OCI-M1 (cell line): ENCODE data around the gene PLTP.
"Not testable (repeated sequence)": the region's sequence is repeated elsewhere in the genome, so short reads cannot be mapped to it uniquely, and the experiment has no call there.

ENCODE experiments used
- DNase-seq: peaks from one replicate; lab custom pipeline; 2025; lab: John Stamatoyannopoulos, UW

The PLTP gene

GRCh38 chr20:45911486-45912343 lies at the start of gene PLTP:
PLTP (minus strand) TSS chr20:45912155; CDS start chr20:45911452, 703 bp downstream.
- DNase-seq = peak; percentile 64

DNA sequence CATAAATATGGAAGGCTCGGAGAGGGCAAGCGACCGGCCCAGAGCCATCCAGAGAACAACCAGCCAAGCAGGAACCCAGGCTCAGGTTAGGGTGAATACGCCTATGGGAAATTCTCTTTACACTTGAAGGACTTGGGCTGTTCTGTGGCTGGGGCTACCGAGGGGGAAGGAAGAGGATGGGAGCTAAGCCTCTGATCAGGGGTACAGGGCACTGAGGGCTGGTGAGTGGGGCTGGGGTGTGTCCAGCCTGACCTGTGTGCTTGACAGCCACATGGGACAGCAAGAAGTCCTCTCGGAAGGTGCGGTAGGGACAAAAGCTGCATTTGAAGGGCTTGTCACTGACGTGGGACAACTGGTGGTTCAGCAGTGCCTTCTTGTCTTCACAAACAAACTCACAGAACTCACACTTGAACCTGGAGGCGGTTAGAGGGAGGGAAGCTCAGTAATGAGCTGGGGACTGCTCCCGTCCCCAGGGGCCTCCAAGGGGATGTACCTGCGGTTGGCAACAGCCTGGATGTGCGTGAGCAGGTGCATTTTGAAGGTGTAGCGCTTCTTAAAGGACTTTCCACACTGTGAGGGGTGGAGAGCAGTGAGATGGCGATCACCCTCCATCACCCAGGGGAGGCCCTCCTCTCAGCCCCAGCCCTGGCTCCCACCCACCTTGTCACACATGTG lies 48.1 kb upstream of the PLTP start:
- no peak for DNase-seq

DNA sequence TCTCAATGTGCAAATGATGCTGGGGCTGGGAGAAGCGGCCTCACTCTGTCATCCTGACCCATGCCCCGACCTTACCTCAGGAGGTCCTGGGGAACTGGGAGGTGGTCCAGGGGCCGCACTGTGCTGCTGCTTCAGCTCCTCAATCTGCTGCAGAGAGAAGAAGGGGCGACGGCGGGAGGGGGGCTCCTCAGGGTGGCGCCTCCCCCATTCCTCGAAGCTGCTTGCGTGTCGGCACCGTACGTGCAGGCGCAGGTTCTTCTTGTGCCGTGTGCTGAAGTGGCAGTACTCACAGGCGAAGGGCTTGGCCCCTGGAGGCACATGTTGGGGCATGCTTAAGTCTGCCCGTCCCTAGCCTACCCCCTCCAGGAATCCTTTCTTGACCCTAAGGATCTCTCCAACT lies 47.2 kb upstream of the PLTP start:
- no peak for DNase-seq

GRCh38 chr20:45958593-45958992 lies 46.6 kb upstream of the PLTP start:
- DNase-seq = no peak

DNA sequence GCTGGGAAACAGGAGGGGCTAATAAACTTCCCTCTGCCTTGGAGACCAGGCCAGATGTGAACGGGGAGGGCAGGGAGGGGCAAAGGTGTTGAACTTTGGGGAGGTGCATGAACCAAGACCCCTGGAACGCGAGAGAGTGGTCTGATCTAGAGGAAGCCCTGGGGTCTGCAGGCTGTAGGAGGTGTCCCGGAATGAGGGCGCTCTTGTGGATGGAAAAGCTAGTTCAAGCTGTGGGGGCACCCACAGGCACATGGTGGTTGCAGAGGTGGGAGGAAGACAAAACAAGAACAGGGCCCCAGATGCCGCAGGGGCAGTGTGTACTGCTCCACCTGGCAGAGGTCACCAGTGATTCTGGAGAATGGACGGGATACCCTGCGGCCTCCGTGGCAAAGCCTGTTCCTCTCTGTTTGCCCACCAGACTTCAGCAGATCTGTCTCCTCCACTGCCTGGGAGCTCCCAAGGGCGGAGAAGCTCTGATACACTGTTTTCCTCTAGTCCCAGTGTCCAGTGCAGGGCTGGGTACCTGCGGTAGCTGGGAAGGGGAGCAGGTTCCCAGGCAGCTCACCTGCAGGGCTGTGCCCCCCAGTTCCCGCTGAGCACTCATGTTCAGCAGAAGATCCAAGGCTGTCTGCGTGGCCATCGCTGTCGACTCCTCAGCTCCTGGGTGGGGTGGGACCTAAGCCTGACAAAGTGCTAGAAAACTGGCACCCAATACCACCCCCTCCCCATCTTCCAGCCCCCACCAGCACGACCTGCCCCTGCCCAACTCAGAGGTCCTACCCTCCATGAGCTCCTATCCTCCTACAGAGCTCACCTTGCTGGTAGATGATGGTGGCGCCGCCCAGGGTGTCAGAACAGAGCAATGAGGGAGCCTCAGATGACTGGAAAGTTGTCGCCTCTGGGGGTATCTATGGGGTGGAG lies 45.3 kb upstream of the PLTP start:
- DNase-seq = no peak

DNA sequence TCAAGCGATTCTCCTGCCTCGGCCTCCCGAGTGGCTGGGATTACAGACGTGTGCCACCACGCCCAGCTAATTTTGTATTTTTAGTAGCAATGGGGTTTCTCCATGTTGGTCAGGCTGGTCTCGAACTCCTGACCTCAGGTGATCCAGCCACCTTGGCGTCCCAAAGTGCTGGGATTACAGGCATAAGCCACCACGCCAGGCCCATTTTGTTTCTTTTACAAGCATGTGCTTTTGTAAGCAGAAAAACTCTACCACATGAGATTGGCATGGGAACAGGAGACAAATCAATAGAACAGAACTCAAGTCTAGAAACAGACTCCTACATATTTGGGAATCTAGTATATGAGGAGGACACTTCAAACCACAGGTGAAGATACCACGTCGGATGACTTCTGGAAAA lies 44.4 kb upstream of the PLTP start:
- DNase-seq = not testable (repeated sequence)

GRCh38 chr20:45953672-45954071 lies 41.7 kb upstream of the PLTP start:
- DNase-seq = no peak

DNA sequence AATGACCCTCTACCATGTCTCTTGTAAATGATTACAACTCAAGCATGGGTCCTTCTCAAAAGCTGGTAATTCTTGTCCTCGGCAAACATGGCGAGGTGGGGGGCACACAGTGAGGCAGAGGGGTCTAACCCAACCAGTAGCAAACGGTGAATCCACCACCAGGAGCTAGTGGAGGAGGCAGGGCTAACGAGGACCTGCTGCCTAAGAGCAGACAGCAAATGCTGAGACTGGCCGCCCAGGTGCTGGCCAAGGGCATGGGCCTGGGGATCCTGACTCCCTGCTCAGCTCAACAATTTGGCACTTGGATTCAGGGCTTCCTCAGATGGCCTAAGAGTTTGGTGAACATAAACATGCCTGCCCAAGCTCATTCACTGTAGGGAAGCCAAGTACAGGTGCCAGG lies 40.9 kb upstream of the PLTP start:
- no peak for DNase-seq

- no peak for DNase-seq
These were observed 40.2 kb upstream of the PLTP start for GRCh38 chr20:45951925-45952834.

DNA sequence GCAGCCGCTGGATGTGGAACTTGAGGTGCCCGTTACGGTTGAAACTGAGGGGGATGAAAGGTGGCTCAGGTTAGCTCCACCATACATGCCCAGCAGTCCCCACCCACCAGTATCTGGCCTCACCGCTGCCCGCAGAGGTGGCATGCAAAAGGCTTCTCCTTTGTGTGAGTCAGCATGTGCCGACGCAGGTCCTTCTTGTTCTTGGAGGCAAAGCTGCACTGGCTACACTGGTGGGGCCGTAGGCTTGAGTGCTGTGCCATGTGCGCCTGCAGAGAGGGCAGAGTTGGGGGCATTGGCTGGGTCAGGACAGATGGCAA lies 38.3 kb upstream of the PLTP start:
- DNase-seq = no peak

DNA sequence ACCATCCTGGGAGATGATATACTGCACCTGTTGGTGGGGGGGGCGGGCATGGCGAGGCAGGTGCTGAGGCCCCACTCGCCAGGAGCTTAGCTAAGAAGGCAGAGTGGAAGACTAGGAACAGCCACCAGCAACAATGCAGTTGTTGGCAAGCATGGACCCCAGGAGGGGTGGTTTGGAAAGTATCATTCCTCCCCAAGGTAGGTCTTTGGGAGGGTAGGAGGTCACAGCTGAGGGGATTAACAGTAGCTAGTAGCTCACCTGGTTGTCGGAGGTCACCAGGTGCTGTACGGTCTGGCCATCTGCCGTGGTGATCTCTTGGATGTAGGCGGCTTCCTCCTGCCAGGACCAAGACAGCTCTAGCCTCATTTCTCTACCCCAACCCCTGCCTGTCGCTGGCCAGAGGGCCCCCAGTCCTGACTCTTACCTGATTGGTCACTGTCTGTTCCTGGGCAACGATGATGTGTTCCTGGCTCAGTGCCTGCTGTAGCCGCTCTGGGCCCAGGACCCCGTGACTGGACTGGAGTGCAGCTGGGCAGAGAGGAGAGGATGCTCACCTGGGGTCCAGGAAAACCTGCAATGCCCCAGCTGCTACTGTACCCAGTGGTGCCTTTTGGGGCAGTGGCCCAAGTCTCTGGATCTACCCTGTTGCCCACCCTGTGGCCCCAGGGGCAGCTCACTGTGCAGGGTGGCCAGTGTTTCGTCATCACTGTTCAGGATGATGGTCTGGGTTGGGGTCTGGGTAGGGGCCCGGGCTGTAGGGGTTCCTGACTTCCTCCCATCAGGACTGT lies 37.8 kb upstream of the PLTP start:
- DNase-seq = no peak

- DNase-seq = no peak
These were observed 37.0 kb upstream of the PLTP start for GRCh38 chr20:45948742-45949541.

- no peak for DNase-seq
These were observed 36.3 kb upstream of the PLTP start for GRCh38 chr20:45948261-45948733.

GRCh38 chr20:45947110-45947866 lies 35.3 kb upstream of the PLTP start:
- no peak for DNase-seq

DNA sequence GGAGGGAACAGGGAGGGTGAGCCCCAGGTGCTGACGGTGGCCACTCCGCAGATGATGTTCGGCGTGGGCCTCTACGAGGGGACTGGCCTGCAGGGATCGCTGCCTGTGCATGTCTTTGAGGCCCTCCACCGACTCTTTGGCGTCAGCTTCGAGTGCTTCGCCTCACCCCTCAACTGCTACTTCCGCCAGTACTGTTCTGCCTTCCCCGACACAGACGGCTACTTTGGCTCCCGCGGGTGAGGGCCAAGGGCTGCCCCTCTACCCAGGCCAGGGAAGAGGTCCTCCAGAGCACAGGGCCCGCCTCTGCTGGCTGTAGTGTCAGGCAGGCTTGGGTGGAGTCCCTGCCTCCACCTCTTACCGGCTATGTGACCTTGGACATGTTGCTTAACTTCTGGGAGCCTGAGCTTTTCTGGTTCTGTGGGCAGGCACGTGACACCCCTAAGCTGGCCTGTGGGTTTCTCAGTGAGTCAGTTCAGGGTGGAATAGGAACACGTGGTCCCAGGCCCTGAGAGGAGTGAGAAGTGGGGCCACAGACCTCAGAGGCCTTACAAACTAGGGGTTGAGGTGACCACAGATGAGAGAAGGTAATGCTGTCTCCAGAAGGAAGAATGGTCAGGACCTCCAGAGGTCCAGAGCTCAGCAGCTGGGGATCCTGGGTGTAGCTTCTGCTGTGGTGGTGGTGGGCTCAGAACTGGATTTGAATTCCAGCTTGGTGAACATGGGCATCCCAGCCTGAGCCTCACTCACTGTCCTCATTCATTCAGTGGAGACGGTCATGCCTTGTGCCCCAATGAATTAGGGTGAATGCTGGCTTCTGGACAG lies 34.4 kb upstream of the PLTP start:
- DNase-seq = peak; percentile 85

- no peak for DNase-seq
These were observed 33.8 kb upstream of the PLTP start for GRCh38 chr20:45945678-45946148.

- no peak for DNase-seq
These were observed 33.2 kb upstream of the PLTP start for GRCh38 chr20:45944965-45945677.
